NCI-H510A (cell line): ENCODE measurements around the gene REXO2.

ENCODE experiments used
- DNase-seq: peaks from one replicate; lab custom pipeline; 2025; lab: John Stamatoyannopoulos, UW

Gene REXO2

GRCh38 chr11:114439229-114440120 lies at the start of gene REXO2:
Gene REXO2, plus strand, starts transcription at chr11:114439467. Its CDS starts 62 bp downstream, at chr11:114439529.
- peak; percentile 86 for DNase-seq

- DNase-seq = no peak
These were observed 46.3 kb upstream of the REXO2 start for GRCh38 chr11:114392735-114393667.

GRCh38 chr11:114395736-114396135 lies 43.5 kb upstream of the REXO2 start:
- DNase-seq = no peak

GRCh38 chr11:114396916-114397315 lies 42.4 kb upstream of the REXO2 start:
- DNase-seq = no peak

- DNase-seq = no peak
These were observed 41.8 kb upstream of the REXO2 start for GRCh38 chr11:114397349-114397982.

GRCh38 chr11:114398303-114398920 lies 40.9 kb upstream of the REXO2 start:
- DNase-seq = no peak

GRCh38 chr11:114399490-114400215 lies 39.6 kb upstream of the REXO2 start:
- DNase-seq = peak; percentile 53

GRCh38 chr11:114400216-114400914 lies 38.9 kb upstream of the REXO2 start, which contains the start of the genes C11orf71 and RBM7:
Gene C11orf71, minus strand, starts transcription at chr11:114400511. Its CDS starts 180 bp downstream, at chr11:114400331.
Gene RBM7, plus strand, starts transcription at chr11:114400666. Its CDS starts 6 bp downstream, at chr11:114400672.
- DNase-seq = peak; percentile 94

GRCh38 chr11:114400915-114401223 lies 38.4 kb upstream of the REXO2 start:
- no peak for DNase-seq

- no peak for DNase-seq
These were observed 38.0 kb upstream of the REXO2 start for GRCh38 chr11:114401311-114401710.

- DNase-seq = no peak
These were observed 26.3 kb upstream of the REXO2 start for GRCh38 chr11:114412946-114413345.

GRCh38 chr11:114413958-114414357 lies 25.3 kb upstream of the REXO2 start:
- DNase-seq = no peak

- DNase-seq = no peak
These were observed 22.8 kb upstream of the REXO2 start for GRCh38 chr11:114416441-114416961.

GRCh38 chr11:114426280-114426679 lies 13.0 kb upstream of the REXO2 start:
- no peak for DNase-seq

- DNase-seq = no peak
These were observed 9.0 kb upstream of the REXO2 start for GRCh38 chr11:114430290-114430689.

GRCh38 chr11:114432893-114433292 lies 6.4 kb upstream of the REXO2 start:
- DNase-seq = no peak

- no peak for DNase-seq
These were observed 5.9 kb upstream of the REXO2 start for GRCh38 chr11:114433376-114433775.

- DNase-seq = no peak
These were observed 964 bp upstream of the REXO2 start for GRCh38 chr11:114438303-114438702.

- no peak for DNase-seq
These were observed 1.0 kb downstream of the REXO2 start for GRCh38 chr11:114440121-114440860.
